H9 (cell line): Measurements from ENCODE around the gene HAPLN1. TPM values are rescaled to one million over a fixed set of nuclear protein-coding genes. Genes with fewer than 3 reads are reported as not detected.

ENCODE experiments used
- DNase-seq: peaks from one replicate; pipeline ENCODE4 v3.0.0-alpha.2; 2017
- H2AFZ ChIP-seq: one replicate; pipeline ENCODE4 v1.6.1; 2013; ENCODE audit warnings: mild to moderate bottlenecking, low read length, control low read depth, moderate library complexity
- H2AK5ac ChIP-seq: 2 replicates; pipeline ENCODE4 v1.6.1; 2013; ENCODE audit warnings: low read length, control low read depth, mixed read lengths; ENCODE audit not compliant: insufficient read length
- H2BK120ac ChIP-seq: one replicate; pipeline ENCODE4 v1.6.1; 2013; ENCODE audit warnings: low read depth, mild to moderate bottlenecking, low read length, control low read depth, inconsistent platforms; ENCODE audit not compliant: poor library complexity, severe bottlenecking
- H2BK12ac ChIP-seq: 2 replicates; pipeline ENCODE4 v1.6.1; 2013; ENCODE audit warnings: low read length, control low read depth, mixed read lengths, low read depth; ENCODE audit not compliant: insufficient read length
- H2BK15ac ChIP-seq: 2 replicates; pipeline ENCODE4 v1.6.1; 2013; ENCODE audit warnings: low read depth, low read length, control low read depth
- H2BK20ac ChIP-seq: one replicate; pipeline ENCODE4 v1.6.1; 2013; ENCODE audit warnings: low read depth, mild to moderate bottlenecking, low read length, control low read depth, inconsistent platforms; ENCODE audit not compliant: poor library complexity, severe bottlenecking
- H2BK5ac ChIP-seq: 2 replicates; pipeline ENCODE4 v1.6.1; 2013; ENCODE audit warnings: low read length, control low read depth, mixed read lengths; ENCODE audit not compliant: insufficient read length
- H3K14ac ChIP-seq: 2 replicates; pipeline ENCODE4 v1.6.1; 2013; ENCODE audit warnings: low read length, control low read depth; ENCODE audit not compliant: insufficient read depth
- H3K18ac ChIP-seq: 2 replicates; pipeline ENCODE4 v1.6.1; 2013; ENCODE audit warnings: low read depth, mild to moderate bottlenecking, mixed read lengths, low read length, control low read depth; ENCODE audit not compliant: insufficient read length
- H3K23ac ChIP-seq: 2 replicates; pipeline ENCODE4 v1.6.1; 2013; ENCODE audit warnings: low read length, control low read depth, mixed read lengths, low read depth; ENCODE audit not compliant: insufficient read length
- H3K23me2 ChIP-seq: 2 replicates; pipeline ENCODE4 v1.6.1; 2013; ENCODE audit warnings: low read depth, mild to moderate bottlenecking, mixed read lengths, low read length, control low read depth; ENCODE audit not compliant: insufficient read length, poor library complexity, severe bottlenecking
- H3K27ac ChIP-seq: 2 replicates; pipeline ENCODE4 v1.5.1; 2013; ENCODE audit warnings: low read length, control low read depth, mixed read lengths, low read depth; ENCODE audit not compliant: insufficient read length
- H3K27me3 ChIP-seq: 2 replicates; pipeline ENCODE4 v1.6.1; 2013; ENCODE audit warnings: low read length, control low read depth, inconsistent platforms; ENCODE audit not compliant: insufficient read depth
- H3K4ac ChIP-seq: 2 replicates; pipeline ENCODE4 v1.6.1; 2013; ENCODE audit warnings: low read depth, mild to moderate bottlenecking, control low read depth, inconsistent platforms, low read length, moderate library complexity
- H3K4me1 ChIP-seq: 2 replicates; pipeline ENCODE4 v1.6.1; 2013; ENCODE audit warnings: low read length, control low read depth, inconsistent platforms; ENCODE audit not compliant: insufficient read depth
- H3K4me2 ChIP-seq: 2 replicates; pipeline ENCODE4 v1.6.1; 2013; ENCODE audit warnings: low read length, control low read depth, mixed read lengths; ENCODE audit not compliant: insufficient read length, insufficient read depth
- H3K56ac ChIP-seq: 2 replicates; pipeline ENCODE4 v1.6.1; 2013; ENCODE audit warnings: low read depth, mild to moderate bottlenecking, mixed read lengths, low read length, control low read depth; ENCODE audit not compliant: insufficient read length
- H3K79me1 ChIP-seq: 2 replicates; pipeline ENCODE4 v1.6.1; 2013; ENCODE audit warnings: low read depth, mild to moderate bottlenecking, moderate library complexity, low read length, control low read depth, inconsistent platforms; ENCODE audit not compliant: insufficient read depth, poor library complexity, severe bottlenecking
- H3K79me2 ChIP-seq: 2 replicates; pipeline ENCODE4 v1.6.1; 2013; ENCODE audit warnings: low read length, control low read depth, inconsistent platforms; ENCODE audit not compliant: insufficient read depth
- H3K9ac ChIP-seq: 2 replicates; pipeline ENCODE4 v1.6.1; 2013; ENCODE audit warnings: low read length, control low read depth, mixed read lengths; ENCODE audit not compliant: insufficient read length; ENCODE audit errors: extremely low read depth
- H3K9me3 ChIP-seq: one replicate; pipeline ENCODE4 v1.6.1; 2013; ENCODE audit warnings: low read depth, low read length, inconsistent platforms; ENCODE audit not compliant: control insufficient read depth
- H3T11ph ChIP-seq: one replicate; pipeline ENCODE4 v1.6.1; 2013; ENCODE audit warnings: mild to moderate bottlenecking, low read length, control low read depth, inconsistent platforms
- H4K20me1 ChIP-seq: one replicate; pipeline ENCODE4 v1.6.1; 2013; ENCODE audit not compliant: control insufficient read depth, insufficient read length, insufficient read depth
- H4K5ac ChIP-seq: 2 replicates; pipeline ENCODE4 v1.6.1; 2013; ENCODE audit warnings: low read depth, mild to moderate bottlenecking, mixed read lengths, low read length, control low read depth; ENCODE audit not compliant: insufficient read length
- H4K8ac ChIP-seq: replicated peaks from 2 replicates; pipeline ENCODE4 v1.6.1; 2013; ENCODE audit warnings: low read length, control low read depth, mixed read lengths, low read depth; ENCODE audit not compliant: insufficient read length
- H4K91ac ChIP-seq: 2 replicates; pipeline ENCODE4 v1.6.1; 2013; ENCODE audit warnings: low read depth, mild to moderate bottlenecking, moderate library complexity, mixed read lengths, low read length, control low read depth; ENCODE audit not compliant: insufficient read length
- H3K27ac Mint-ChIP-seq, 3 experiments: 2 replicates in 2 of 3; 3 replicates in 1 of 3; pipeline ENCODE4 v1.8.0; 2020 to 2021; ENCODE audit warnings: mixed read lengths in 3 of 3, mild to moderate bottlenecking in 1 of 3, moderate library complexity in 1 of 3
- H3K27me3 Mint-ChIP-seq: 2 replicates; pipeline ENCODE4 v1.8.0; 2021; ENCODE audit warnings: low read depth, mild to moderate bottlenecking, moderate library complexity, mixed read lengths
- H3K36me3 Mint-ChIP-seq, 3 experiments: 2 replicates in 2 of 3; 3 replicates in 1 of 3; pipeline ENCODE4 v1.8.0; 2020 to 2021; ENCODE audit warnings: low read depth in 3 of 3, mixed read lengths in 3 of 3; ENCODE audit not compliant: insufficient read depth in 1 of 3
- H3K4me1 Mint-ChIP-seq, 2 experiments: 2 replicates each; pipeline ENCODE4 v1.8.0; 2020; ENCODE audit warnings: mixed read lengths in 2 of 2
- H3K4me3 Mint-ChIP-seq, 2 experiments: 2 replicates in 1 of 2; 3 replicates in 1 of 2; pipeline ENCODE4 v1.8.0; 2020 to 2021; ENCODE audit warnings: mild to moderate bottlenecking in 2 of 2, mixed read lengths in 2 of 2, moderate library complexity in 1 of 2
- H3K9me3 Mint-ChIP-seq, 2 experiments: 2 replicates in 1 of 2; 3 replicates in 1 of 2; pipeline ENCODE4 v1.8.0; 2020; ENCODE audit warnings: mild to moderate bottlenecking in 2 of 2, mixed read lengths in 2 of 2, moderate library complexity in 1 of 2
- CTCF ChIP-seq: fragments of 200-600 bp; sonication (generic); conservative IDR thresholded peaks from 3 replicates; pipeline ENCODE4 v1.8.0; 2021; ENCODE audit warnings: antibody characterized with exemption, mild to moderate bottlenecking
- WGBS: extraction: QIAGEN DNeasy Blood & Tissue Kit; methylation state at CpG from one replicate; pipeline ENCODE4 v1.1.7; 2013; ENCODE audit warnings: missing lambda C conversion rate, low lambda C conversion rate, mixed read lengths; ENCODE audit not compliant: insufficient read length; ENCODE audit errors: extremely low coverage; 5-methylcytosine and 5-hydroxymethylcytosine counted together
- total RNA-seq: library from RNA; stranded (reverse); gene quantifications from 2 replicates; pipeline ENCODE4 v1.2.1, GENCODE V29; 2021

The HAPLN1 gene
- total RNA-seq, 1 experiment from 2014 or later, result 0.22 TPM

GRCh38 chr5:83745816-83746215, 25.2 kb upstream of the HAPLN1 start:
- no peak overlapping the region for H2AK5ac ChIP-seq
- no peak overlapping the region for H2BK5ac ChIP-seq
- no peak overlapping the region for H3K4ac ChIP-seq
- no peak overlapping the region for H2AFZ ChIP-seq
- no peaks in the 10 kb centered on the region for H3K27me3 ChIP-seq
- no CpG with 5 or more reads among the region's 2 CpGs for WGBS
- H3K56ac ChIP-seq, result no peak overlapping the region
- Mint-ChIP-seq H3K27ac (no peak overlapping the region), H3K9me3 (peaks cover 0 to 9% of the 10 kb centered on the region in 2 experiments; a peak in 3 of 5 replicates), H3K36me3 (peaks cover 0 to 12% (median 1%) of the 10 kb centered on the region in 3 experiments; a peak in 3 of 7 replicates), H3K4me3 (no peak overlapping the region), H3K27me3 (no peaks in the 10 kb centered on the region; the same call in 1 of the 2 replicates), H3K4me1 (no peaks in the 10 kb centered on the region)
- TF ChIP-seq CTCF, result no peak
- no peaks in the 10 kb centered on the region for H3K79me1 ChIP-seq
- no peaks in the 10 kb centered on the region for H4K20me1 ChIP-seq
- no peak overlapping the region for H4K5ac ChIP-seq
- H4K91ac ChIP-seq, result no peak overlapping the region
- no peak overlapping the region for H3T11ph ChIP-seq
- no peak overlapping the region for H4K8ac ChIP-seq
- DNase-seq, result no peak
- no peak overlapping the region for H3K9ac ChIP-seq
- no peaks in the 10 kb centered on the region for H3K23me2 ChIP-seq
- no peak overlapping the region for H2BK120ac ChIP-seq
- H3K27ac ChIP-seq, result no peak overlapping the region
- H2BK12ac ChIP-seq, result no peak overlapping the region
- no peak overlapping the region for H3K14ac ChIP-seq
- no peak overlapping the region for H2BK20ac ChIP-seq
- H3K4me1 ChIP-seq, result no peaks in the 10 kb centered on the region
- no peak overlapping the region for H3K4me2 ChIP-seq
- no peak overlapping the region for H3K18ac ChIP-seq
- H3K79me2 ChIP-seq, result no peaks in the 10 kb centered on the region
- no peak overlapping the region for H2BK15ac ChIP-seq
- H3K9me3 ChIP-seq, result no peaks in the 10 kb centered on the region
- no peak overlapping the region for H3K23ac ChIP-seq
